Measurements from ENCODE around the gene GPR89B.
A peak's percentile ranks its signal among the peaks of the same experiment; 100 is the strongest.
"Not testable (repeated sequence)": the region's sequence is repeated elsewhere in the genome, so short reads cannot be mapped to it uniquely, and the experiment has no call there.

The GPR89B gene

GRCh38 chr1:147928236-147929132 is at the start of gene GPR89B:
Gene GPR89B (plus strand): TSS chr1:147928420. CDS start chr1:147928537, 117 bp downstream.
- FAIRE-seq, result peak; percentile 92

- FAIRE-seq, result no peak
Observed at GRCh38 chr1:147879911-147880310, 48.3 kb upstream of the GPR89B start.

- FAIRE-seq, result peak; percentile 96
Observed at GRCh38 chr1:147882535-147882934, 45.7 kb upstream of the GPR89B start.

GRCh38 chr1:147890177-147890790 is 37.9 kb upstream of the GPR89B start:
- FAIRE-seq, result peak; percentile 68

GRCh38 chr1:147891088-147891487 is 37.1 kb upstream of the GPR89B start:
- FAIRE-seq, result no peak

- FAIRE-seq, result no peak
Observed at GRCh38 chr1:147892216-147892615, 36.0 kb upstream of the GPR89B start.

- peak; percentile 96 for FAIRE-seq
Observed at GRCh38 chr1:147892731-147893214, 35.4 kb upstream of the GPR89B start.

GRCh38 chr1:147895123-147895522 is 33.1 kb upstream of the GPR89B start:
- FAIRE-seq, result no peak

- FAIRE-seq, result no peak
Observed at GRCh38 chr1:147897029-147897752, 31.0 kb upstream of the GPR89B start.

GRCh38 chr1:147897789-147898188 is 30.4 kb upstream of the GPR89B start:
- no peak for FAIRE-seq

GRCh38 chr1:147902253-147902845 is 25.9 kb upstream of the GPR89B start, which contains the start of gene GJA8:
Gene GJA8 (plus strand): TSS chr1:147902795. CDS start chr1:147907956, 5,161 bp downstream.
- no peak for FAIRE-seq

GRCh38 chr1:147904726-147905125 is 23.5 kb upstream of the GPR89B start:
- no peak for FAIRE-seq

- no peak for FAIRE-seq
Observed at GRCh38 chr1:147907786-147908509, 20.3 kb upstream of the GPR89B start.

- FAIRE-seq, result no peak
Observed at GRCh38 chr1:147912553-147912952, 15.7 kb upstream of the GPR89B start.

- FAIRE-seq, result no peak
Observed at GRCh38 chr1:147913362-147913942, 14.8 kb upstream of the GPR89B start.

GRCh38 chr1:147919896-147920295 is 8.3 kb upstream of the GPR89B start:
- FAIRE-seq, result no peak

- no peak for FAIRE-seq
Observed at GRCh38 chr1:147924813-147925212, 3.4 kb upstream of the GPR89B start.

- FAIRE-seq, result not testable (repeated sequence)
Observed at GRCh38 chr1:147927215-147927614, 1.0 kb upstream of the GPR89B start.

- not testable (repeated sequence) for FAIRE-seq
Observed at GRCh38 chr1:147927689-147928088, 531 bp upstream of the GPR89B start.

- FAIRE-seq, result not testable (repeated sequence)
Observed at GRCh38 chr1:147931137-147931536, 2.9 kb downstream of the GPR89B start.

GRCh38 chr1:147935296-147935695 is 7.1 kb downstream of the GPR89B start:
- not testable (repeated sequence) for FAIRE-seq

- FAIRE-seq, result not testable (repeated sequence)
Observed at GRCh38 chr1:147940456-147940855, 12.2 kb downstream of the GPR89B start.

All from TTC549 (cell line).